K562 treated with DMSO at 1 percent for 48 hours (cell line): ENCODE measurements around the gene ASXL3. TPM values are rescaled to one million over a fixed set of nuclear protein-coding genes. Genes with fewer than 3 reads are reported as not detected.

Source experiments
- total RNA-seq: library from RNA; unstranded; fragments of 300-600 nt; gene quantifications from 2 replicates; pipeline ENCODE4 v1.2.3, GENCODE V29; 2022; ENCODE audit warnings: low replicate concordance; ENCODE audit errors: extremely low read depth

ASXL3 gene
- total RNA-seq: not detected in 2 replicates

DNA sequence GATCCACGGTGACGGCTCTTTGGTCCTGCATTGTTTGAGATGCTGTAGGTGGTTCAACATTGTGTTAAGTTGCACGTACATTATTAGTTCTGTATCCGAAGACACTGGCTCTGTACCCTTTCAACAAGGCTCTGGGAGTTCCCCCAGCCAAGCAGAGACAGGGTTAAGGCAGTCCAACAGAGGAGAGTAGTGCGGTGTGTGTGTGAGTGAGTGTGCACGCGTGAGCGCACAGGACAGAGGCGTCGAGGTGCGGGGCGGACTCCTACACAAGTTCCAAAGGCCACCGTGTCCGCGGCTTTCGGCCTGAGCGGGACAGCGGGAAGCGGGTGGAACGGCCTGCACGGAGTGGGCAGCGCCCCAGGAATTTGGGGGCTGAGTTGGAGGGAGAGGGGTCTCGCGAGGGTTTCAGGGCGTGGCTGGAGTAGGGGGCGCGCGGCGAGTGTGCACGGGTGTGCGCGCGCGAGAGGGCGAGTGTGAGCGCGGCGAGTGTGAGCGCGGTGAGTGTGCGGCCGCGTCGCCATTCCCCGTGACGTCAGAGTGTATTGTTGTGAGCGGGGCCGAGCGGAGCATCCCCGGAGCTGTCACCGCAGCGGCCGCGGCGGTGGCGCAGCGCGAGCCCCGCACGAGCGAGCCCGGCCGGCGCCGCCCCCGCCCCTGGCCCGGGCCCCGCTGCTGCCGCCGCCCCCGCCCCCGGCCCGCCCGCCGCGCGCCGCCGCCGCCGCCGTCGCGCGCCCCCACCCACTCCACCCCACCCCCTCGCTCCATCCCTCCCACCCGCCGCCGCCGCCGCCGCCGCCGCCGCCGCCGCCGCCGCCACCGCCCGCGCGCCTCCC lies at the start of gene ASXL3:
ASXL3 (plus strand) TSS at position 535 of the 833 bp plus-strand sequence. CDS start 413 bp downstream, outside the sequence.

Other genes with a start within 250 kb of the ASXL3 start
- not detected in 2 replicates for gene CCDC178, start 137.5 kb upstream of the ASXL3 start, total RNA-seq